ENCODE results near the gene KLHL3.

GRCh38 chr5:137754961-137755762 is 19.3 kb upstream of the KLHL3 start:
- TF ChIP-seq CTCF (IDR thresholded peaks at IDR 0.05) (no peak), POLR2A (IDR thresholded peaks at IDR 0.05) (no peak)
